DND-41 (cell line): ENCODE data around the gene PQBP1.

Experiments
- ATAC-seq: fragments of 200-7000 bp; cut with Tn5 transposase; 3 replicates; pipeline ENCODE4 v1.9.1; 2021; ENCODE audit warnings: low read depth; ENCODE audit not compliant: insufficient read depth
- DNase-seq: peaks from one replicate; pipeline ENCODE4 v3.0.0-alpha.2; 2020
- H2AFZ ChIP-seq: 2 replicates; pipeline ENCODE4 v1.6.0; 2012; ENCODE audit warnings: low read depth, low read length
- H3K27ac ChIP-seq: 2 replicates; pipeline ENCODE4 v1.5.1; 2012; ENCODE audit warnings: low read length, inconsistent platforms
- H3K27me3 ChIP-seq: fragments of 200-600 bp; sonication (generic); 2 replicates; pipeline ENCODE4 v1.6.0; 2012; ENCODE audit warnings: low read length, mild to moderate bottlenecking, inconsistent platforms; ENCODE audit not compliant: insufficient read depth, poor library complexity
- H3K36me3 ChIP-seq: 2 replicates; pipeline ENCODE4 v1.5.1; 2012; ENCODE audit warnings: low read length, inconsistent platforms; ENCODE audit not compliant: insufficient read depth
- H3K4me1 ChIP-seq: 2 replicates; pipeline ENCODE4 v1.5.1; 2012; ENCODE audit warnings: mild to moderate bottlenecking, low read length; ENCODE audit not compliant: insufficient read depth
- H3K4me2 ChIP-seq: 2 replicates; pipeline ENCODE4 v1.6.0; 2012; ENCODE audit warnings: mild to moderate bottlenecking, moderate library complexity, low read length, inconsistent platforms; ENCODE audit not compliant: insufficient read depth
- H3K4me3 ChIP-seq, 2 experiments: fragments of 200-600 bp in 1 of 2; shearing (Covaris generic) in 1 of 2; 2 replicates each; pipeline ENCODE4 v1.5.1; 2012 to 2016; ENCODE audit warnings: inconsistent platforms in 2 of 2, low read length in 2 of 2, mild to moderate bottlenecking in 2 of 2, low read depth in 1 of 2, moderate library complexity in 1 of 2
- H3K79me2 ChIP-seq: 2 replicates; pipeline ENCODE4 v1.6.0; 2012; ENCODE audit warnings: low read length, inconsistent platforms; ENCODE audit not compliant: insufficient read depth
- H3K9ac ChIP-seq: 2 replicates; pipeline ENCODE4 v1.6.0; 2012; ENCODE audit warnings: low read depth, mild to moderate bottlenecking, inconsistent platforms, low read length, moderate library complexity
- H3K9me3 ChIP-seq: 2 replicates; pipeline ENCODE4 v1.5.1; 2012; ENCODE audit warnings: low read length, moderate library complexity, mild to moderate bottlenecking, inconsistent platforms; ENCODE audit not compliant: insufficient read depth, severe bottlenecking
- H4K20me1 ChIP-seq: 2 replicates; pipeline ENCODE4 v1.6.0; 2012; ENCODE audit warnings: low read length; ENCODE audit not compliant: insufficient read depth
- CTCF ChIP-seq: IDR thresholded peaks from 2 replicates; pipeline ENCODE4 v1.5.1; 2012; ENCODE audit warnings: borderline replicate concordance, low read length, moderate library complexity, mild to moderate bottlenecking; ENCODE audit not compliant: poor library complexity, severe bottlenecking; ENCODE audit errors: extremely low read depth
- EZH2 ChIP-seq: IDR thresholded peaks from 3 replicates; pipeline ENCODE4 v1.6.1; 2012; ENCODE audit warnings: borderline replicate concordance, low read depth, mild to moderate bottlenecking, moderate library complexity, low read length, inconsistent platforms; ENCODE audit not compliant: severe bottlenecking

PQBP1 gene

GRCh38 chrX:48894891-48895290 is 2.8 kb upstream of the PQBP1 start:
- no peak overlapping the region for H3K4me2 ChIP-seq
- peaks cover 46% of the 10 kb centered on the region for H3K79me2 ChIP-seq
- no peak overlapping the region for H3K27ac ChIP-seq
- no peak overlapping the region for H3K9ac ChIP-seq
- no peak for ATAC-seq
- H3K9me3 ChIP-seq, result no peaks in the 10 kb centered on the region
- no peak overlapping the region for H2AFZ ChIP-seq
- peaks cover 30% of the 10 kb centered on the region for H4K20me1 ChIP-seq
- no peak for DNase-seq
- no peak for TF ChIP-seq CTCF
- no peak for TF ChIP-seq EZH2
- peaks cover 32% of the 10 kb centered on the region for H3K36me3 ChIP-seq
- H3K4me3 ChIP-seq, result no peak overlapping the region
- H3K4me1 ChIP-seq, result peaks cover 29% of the 10 kb centered on the region
- no peaks in the 10 kb centered on the region for H3K27me3 ChIP-seq

GRCh38 chrX:48896611-48897011 is 1.1 kb upstream of the PQBP1 start:
- H3K9me3 ChIP-seq, result no peaks in the 10 kb centered on the region
- H3K9ac ChIP-seq, result peak overlapping the region; percentile 94
- ATAC-seq (no peak), DNase-seq (no peak)
- no peak overlapping the region for H2AFZ ChIP-seq
- H3K4me2 ChIP-seq, result peak overlapping the region; percentile 97
- H3K27me3 ChIP-seq, result no peaks in the 10 kb centered on the region
- TF ChIP-seq CTCF, result no peak
- no peak for TF ChIP-seq EZH2
- peaks cover 40% of the 10 kb centered on the region for H3K36me3 ChIP-seq
- peak overlapping the region; percentile 99 for H3K27ac ChIP-seq
- H3K4me1 ChIP-seq, result peaks cover 29% of the 10 kb centered on the region
- peaks cover 50% of the 10 kb centered on the region for H3K79me2 ChIP-seq
- H3K4me3 ChIP-seq, result peak overlapping the region; percentile 88 to 98; a peak in 3 of 4 replicates
- peaks cover 30% of the 10 kb centered on the region for H4K20me1 ChIP-seq

- ATAC-seq, result peak; percentile 34
Observed at GRCh38 chrX:48897157-48897624, 539 bp upstream of the PQBP1 start.

More at GRCh38 chrX:48897157-48897624, 539 bp upstream of the PQBP1 start:
- H3K79me2 ChIP-seq, result peaks cover 50% of the 10 kb centered on the region
- H3K9me3 ChIP-seq, result no peaks in the 10 kb centered on the region
- peak overlapping the region; percentile 97 for H3K4me2 ChIP-seq
- H3K4me1 ChIP-seq, result peaks cover 29% of the 10 kb centered on the region
- H4K20me1 ChIP-seq, result peaks cover 30% of the 10 kb centered on the region
- peak overlapping the region; percentile 99 for H3K27ac ChIP-seq
- no peaks in the 10 kb centered on the region for H3K27me3 ChIP-seq
- peak overlapping the region; percentile 94 for H3K9ac ChIP-seq
- H3K36me3 ChIP-seq, result peaks cover 45% of the 10 kb centered on the region
- peak; percentile 72 for DNase-seq
- H3K4me3 ChIP-seq, result peak overlapping the region; percentile 88 to 98
- TF ChIP-seq EZH2, result no peak
- TF ChIP-seq CTCF, result no peak
- H2AFZ ChIP-seq, result peak overlapping the region; percentile 90
